Bronchial epithelial cell (primary cell): ENCODE results near the gene ADGRA1. TPM values are rescaled to one million over a fixed set of nuclear protein-coding genes. Genes with fewer than 3 reads are reported as not detected.
"Not testable (repeated sequence)": the region's sequence is repeated elsewhere in the genome, so short reads cannot be mapped to it uniquely, and the experiment has no call there.

Experiments used
- DNase-seq: peaks from one replicate; pipeline ENCODE4 v3.0.0-alpha.2; 2010; ENCODE audit warnings: low read depth
- FAIRE-seq: peaks from 2 replicates; lab custom pipeline; 2011; peaks lifted over from hg19 to GRCh38; lab: Jason Lieb, UNC
- H3K27me3 ChIP-seq: 2 replicates; pipeline ENCODE4 v1.5.1; 2011; ENCODE audit warnings: low read length; ENCODE audit not compliant: control insufficient read depth, insufficient read depth
- H3K36me3 ChIP-seq: 2 replicates; pipeline ENCODE4 v1.5.1; 2011; ENCODE audit warnings: low read length; ENCODE audit not compliant: control insufficient read depth, insufficient read depth
- H3K4me3 ChIP-seq: 2 replicates; pipeline ENCODE4 v1.5.1; 2011; ENCODE audit warnings: mild to moderate bottlenecking, low read depth, low read length, control low read depth
- CTCF ChIP-seq: IDR thresholded peaks from 2 replicates; pipeline ENCODE4 v1.5.1; 2011; ENCODE audit warnings: mild to moderate bottlenecking, moderate library complexity, low read length, control low read depth, inconsistent platforms; ENCODE audit not compliant: insufficient read depth, severe bottlenecking
- total RNA-seq: library from RNA; depleted of rRNA; stranded (reverse); fragments of >200 nt; gene quantifications from 2 replicates; pipeline ENCODE4 v1.2.1, GENCODE V29; 2014

The ADGRA1 gene
- total RNA-seq, 1 donor from 2014 or later = not detected

- no peak for TF ChIP-seq CTCF
- H3K27me3 ChIP-seq = no peaks in the 10 kb centered on the region
- FAIRE-seq = no peak
- no peak overlapping the region for H3K4me3 ChIP-seq
- no peaks in the 10 kb centered on the region for H3K36me3 ChIP-seq
- no peak for DNase-seq
These were observed 81.6 kb downstream of the ADGRA1 start for GRCh38 chr10:133169173-133169947.

GRCh38 chr10:133170092-133170491, 82.4 kb downstream of the ADGRA1 start:
- H3K27me3 ChIP-seq = no peaks in the 10 kb centered on the region
- no peak for TF ChIP-seq CTCF
- H3K4me3 ChIP-seq = no peak overlapping the region
- no peak for FAIRE-seq
- no peak for DNase-seq
- no peaks in the 10 kb centered on the region for H3K36me3 ChIP-seq

- no peaks in the 10 kb centered on the region for H3K27me3 ChIP-seq
- FAIRE-seq (no peak), DNase-seq (no peak)
- no peak for TF ChIP-seq CTCF
- no peak overlapping the region for H3K4me3 ChIP-seq
- no peaks in the 10 kb centered on the region for H3K36me3 ChIP-seq
These were observed 86.3 kb downstream of the ADGRA1 start for GRCh38 chr10:133173860-133174640.

- DNase-seq = no peak
- FAIRE-seq = no peak
- no peak for TF ChIP-seq CTCF
- Histone ChIP-seq H3K36me3 (no peaks in the 10 kb centered on the region), H3K27me3 (no peaks in the 10 kb centered on the region), H3K4me3 (no peak overlapping the region)
These were observed 87.1 kb downstream of the ADGRA1 start for GRCh38 chr10:133174689-133175263.

GRCh38 chr10:133175624-133176023, 87.9 kb downstream of the ADGRA1 start:
- H3K36me3 ChIP-seq, H3K27me3 ChIP-seq, H3K4me3 ChIP-seq, DNase-seq, FAIRE-seq: not testable (repeated sequence)

GRCh38 chr10:133176546-133176945, 88.8 kb downstream of the ADGRA1 start:
- H3K27me3 ChIP-seq = no peaks in the 10 kb centered on the region
- FAIRE-seq (no peak), DNase-seq (no peak)
- no peak for TF ChIP-seq CTCF
- H3K4me3 ChIP-seq = no peak overlapping the region
- no peaks in the 10 kb centered on the region for H3K36me3 ChIP-seq
